HepG2 (cell line): Measurements from ENCODE around the gene NDRG3. TPM values are rescaled to one million over a fixed set of nuclear protein-coding genes. Genes with fewer than 3 reads are reported as not detected.

Experiments used
- ATAC-seq: fragments of 200-7000 bp; cut with Tn5 transposase; 3 replicates; pipeline ENCODE4 v1.9.1; 2020; ENCODE audit warnings: mild to moderate bottlenecking, moderate library complexity
- BruUV-seq: library from RNA; stranded (reverse); fragments of 400-500 nt; replicated peaks from 2 replicates; lab custom pipeline; 2021; lab: Mats Ljungman, UMichigan
- CTCF ChIA-PET: fragments of 300-600 bp; formaldehyde crosslinking; extraction: SDS; loops from one replicate; lab custom pipeline; 2021; ENCODE audit warnings: low total read pairs, inconsistent platforms, low intra/inter-chr PET ratio; lab: Yijun Ruan, JAX
- POLR2A ChIA-PET: fragments of 350-600 bp; sonication (Branson Sonifier 250); formaldehyde crosslinking; loops from one replicate; lab custom pipeline; 2020; ENCODE audit warnings: antibody characterized with exemption, inconsistent platforms; lab: Yijun Ruan, JAX
- DNase-seq: peaks from one replicate; pipeline ENCODE4 v3.0.0-alpha.2; 2015; ENCODE audit warnings: low spot score
- FAIRE-seq: peaks from 3 replicates; lab custom pipeline; 2011; peaks lifted over from hg19 to GRCh38; lab: Jason Lieb, UNC
- H2AFZ ChIP-seq: one replicate; pipeline ENCODE4 v1.6.1; 2011; ENCODE audit warnings: low read length, inconsistent platforms
- H3K27ac ChIP-seq: fragments of 300-600 bp; 3 replicates; pipeline ENCODE4 v1.8.0; 2011; ENCODE audit warnings: mixed run types, mild to moderate bottlenecking, mixed read lengths, low read length, inconsistent platforms; ENCODE audit not compliant: insufficient read depth; ENCODE audit errors: extremely low read length
- H3K27me3 ChIP-seq, 2 experiments: fragments of 200-600 bp in 1 of 2; 2 replicates in 1 of 2; 3 replicates in 1 of 2; pipeline versions ENCODE4 v1.6.0 to v1.8.0; 2011; ENCODE audit warnings: low read length in 2 of 2, mild to moderate bottlenecking in 2 of 2, moderate library complexity in 2 of 2, inconsistent platforms in 1 of 2; ENCODE audit not compliant: insufficient read depth in 2 of 2, control insufficient read depth in 1 of 2
- H3K36me3 ChIP-seq, 2 experiments: fragments of 200-600 bp in 1 of 2; replicated peaks in 1 of 2; 2 replicates in 1 of 2; 3 replicates in 1 of 2; pipeline versions ENCODE4 v1.5.1 to v1.8.0; 2011; ENCODE audit warnings: low read length in 2 of 2, inconsistent platforms in 1 of 2; ENCODE audit not compliant: insufficient read depth in 2 of 2, control insufficient read depth in 1 of 2
- H3K4me1 ChIP-seq: 2 replicates; pipeline ENCODE4 v1.5.1; 2012; ENCODE audit warnings: low read length, inconsistent platforms; ENCODE audit not compliant: insufficient read depth
- H3K4me2 ChIP-seq: 2 replicates; pipeline ENCODE4 v1.6.0; 2011; ENCODE audit warnings: low read depth, low read length, inconsistent platforms
- H3K4me3 ChIP-seq, 3 experiments: fragments of 200-600 bp in 1 of 3; sonication (generic), shearing (Covaris generic) in 1 of 3; replicated peaks in 1 of 3; 2 replicates each; pipeline ENCODE4 v1.5.1; 2011 to 2016; ENCODE audit warnings: low read length in 3 of 3, inconsistent platforms in 2 of 3, low read depth in 2 of 3, mild to moderate bottlenecking in 2 of 3, control low read depth in 1 of 3, mixed read lengths in 1 of 3; ENCODE audit not compliant: insufficient read depth in 1 of 3
- H3K79me2 ChIP-seq: one replicate; pipeline ENCODE4 v1.6.1; 2011; ENCODE audit warnings: low read length, inconsistent platforms; ENCODE audit not compliant: insufficient read depth
- H3K9ac ChIP-seq: 2 replicates; pipeline ENCODE4 v1.6.0; 2011; ENCODE audit warnings: mild to moderate bottlenecking, low read depth, low read length, inconsistent platforms; ENCODE audit not compliant: insufficient read depth
- H3K9me3 ChIP-seq: 2 replicates; pipeline ENCODE4 v1.5.1; 2012; ENCODE audit warnings: mild to moderate bottlenecking, low read length
- H4K20me1 ChIP-seq: 2 replicates; pipeline ENCODE4 v1.6.0; 2011; ENCODE audit warnings: inconsistent platforms, mild to moderate bottlenecking, low read length, moderate library complexity; ENCODE audit not compliant: insufficient read depth
- ARID2 ChIP-seq: sonication (generic); formaldehyde crosslinking; IDR thresholded peaks from 2 replicates; pipeline ENCODE4 v1.8.1; 2022; ENCODE audit warnings: mild to moderate bottlenecking, missing genetic modification reagents, borderline replicate concordance
- ELF3 ChIP-seq: IDR thresholded peaks from 2 replicates; pipeline ENCODE4 v1.6.1; 2016; ENCODE audit warnings: missing genetic modification reagents, missing compliant biosample characterization
- FOXA3 ChIP-seq: IDR thresholded peaks from 2 replicates; pipeline ENCODE4 v1.6.1; 2016; ENCODE audit warnings: missing genetic modification reagents, missing compliant biosample characterization
- GFI1 ChIP-seq: sonication (generic); formaldehyde crosslinking; IDR thresholded peaks from 2 replicates; pipeline ENCODE4 v1.5.0; 2020; ENCODE audit warnings: missing genetic modification reagents, mild to moderate bottlenecking, borderline replicate concordance
- NCOA5 ChIP-seq: sonication (generic); formaldehyde crosslinking; IDR thresholded peaks from 2 replicates; pipeline ENCODE4 v1.4.0; 2020; ENCODE audit warnings: missing genetic modification reagents
- RBAK ChIP-seq: sonication (generic); formaldehyde crosslinking; IDR thresholded peaks from 2 replicates; pipeline ENCODE4 v1.5.1; 2020; ENCODE audit warnings: mild to moderate bottlenecking, missing genetic modification reagents
- RFXAP ChIP-seq: sonication (generic); formaldehyde crosslinking; IDR thresholded peaks from 2 replicates; pipeline ENCODE4 v1.4.0; 2020; ENCODE audit warnings: missing genetic modification reagents, borderline replicate concordance
- ZBTB21 ChIP-seq: sonication (generic); formaldehyde crosslinking; IDR thresholded peaks from 2 replicates; pipeline ENCODE4 v1.4.0; 2020; ENCODE audit warnings: missing genetic modification reagents
- ZBTB33 ChIP-seq: sonication (generic); formaldehyde crosslinking; IDR thresholded peaks from 2 replicates; pipeline ENCODE4 v1.4.0; 2020; ENCODE audit warnings: missing genetic modification reagents
- ZNF564 ChIP-seq: sonication (generic); formaldehyde crosslinking; IDR thresholded peaks from 2 replicates; pipeline ENCODE4 v1.8.1; 2023; ENCODE audit warnings: mild to moderate bottlenecking, missing genetic modification reagents
- ZNF629 ChIP-seq: sonication (generic); formaldehyde crosslinking; conservative IDR thresholded peaks from 2 replicates; pipeline ENCODE4 v1.5.0; 2020; ENCODE audit warnings: missing genetic modification reagents
- ZNF672 ChIP-seq: sonication (generic); formaldehyde crosslinking; IDR thresholded peaks from 2 replicates; pipeline ENCODE4 v1.8.1; 2022; ENCODE audit warnings: missing genetic modification reagents
- ZNF687 ChIP-seq: sonication (generic); formaldehyde crosslinking; IDR thresholded peaks from 2 replicates; pipeline ENCODE4 v1.5.1; 2020; ENCODE audit warnings: mild to moderate bottlenecking, missing genetic modification reagents, moderate library complexity
- WGBS: methylation state at CpG from one replicate; pipeline ENCODE4 v1.1.6; 2017; ENCODE audit warnings: low lambda C conversion rate; 5-methylcytosine and 5-hydroxymethylcytosine counted together
- in situ Hi-C: cut with HindIII; loops from 2 replicates; pipeline ENCODE4 v1.10.0; 2017; ENCODE audit warnings: low pct_unique_long_range_greater_than_20kb; ENCODE audit not compliant: extremely low pct_ligation_motif_present
- intact Hi-C: fragments of 100-400 bp; cut with micrococcal nuclease; formaldehyde crosslinking; loops from one replicate; pipeline ENCODE4 v1.10.0; 2022; ENCODE audit not compliant: unreplicated experiment
- polyA plus RNA-seq, 8 experiments: library from polyadenylated mRNA; depleted of rRNA in 3 of 8; stranded (reverse) in 7 of 8; unstranded in 1 of 8; fragments of >200 nt; fragmentation: Illumina TruSeq in 4 of 8; extraction: Trizol in 4 of 8; gene quantifications; 2 replicates each; pipeline versions ENCODE4 v1.2.1 to v1.2.3, GENCODE V29; 2011 to 2016; ENCODE audit warnings: low read depth in 4 of 8, missing spikeins in 1 of 8, mixed read lengths in 1 of 8; ENCODE audit not compliant: insufficient read depth in 1 of 8
- total RNA-seq, 5 experiments: library from RNA; depleted of rRNA; stranded (reverse); fragments of >200 nt; fragmentation: Illumina TruSeq; extraction: Trizol; gene quantifications; 2 replicates each; pipeline ENCODE4 v1.2.3, GENCODE V29; 2016; ENCODE audit warnings: low read depth in 1 of 5
- TF ChIP-seq, protein P1 (sequence below): IDR thresholded peaks from 2 replicates; pipeline ENCODE4 v1.6.1; 2018; ENCODE audit warnings: missing genetic modification reagents

NDRG3 gene
- total and polyA plus RNA-seq, 2 of the 13 experiments (the other 11 are each of a cell fraction or from before 2014, with no cell fraction given): 36.0 to 40.5 TPM

- TF ChIP-seq ZNF687 (CRISPR knock-in tag) (peak; percentile 15; the same call in 1 of the 2 replicates), ZNF672 (CRISPR knock-in tag) (no peak), NCOA5 (CRISPR knock-in tag) (no peak), ZNF629 (CRISPR knock-in tag) (peak; percentile 49; the same call in 1 of the 2 replicates)
Observed at GRCh38 chr20:36629719-36630681, 115.9 kb downstream of the NDRG3 start (continued).

DNA sequence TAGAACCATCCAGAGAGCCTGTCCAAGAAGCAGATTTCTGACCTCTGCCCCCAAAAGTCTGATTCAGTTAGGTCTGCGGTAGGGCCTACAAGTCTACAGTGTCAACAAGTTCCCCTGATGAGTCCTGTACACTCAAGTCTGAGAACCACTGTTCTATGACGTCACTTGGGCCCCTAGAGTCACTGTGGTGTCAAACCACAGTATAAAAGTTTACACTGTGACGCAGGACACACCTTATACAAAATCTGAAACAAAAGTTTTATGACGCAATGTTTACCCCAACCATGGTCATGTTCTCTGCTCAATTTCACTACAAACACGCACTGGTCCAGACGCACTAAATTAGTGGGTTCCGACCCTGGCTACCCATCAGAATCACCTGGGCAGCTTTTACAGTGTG is 117.8 kb downstream of the NDRG3 start:
- H3K27me3 ChIP-seq: no peaks in the 10 kb centered on the region
- H2AFZ ChIP-seq: no peak overlapping the region
- POLR2A ChIA-PET: interaction anchor here (0.9 to 2.4 kb wide), 4 partner anchors 11 to 118 kb away, joined by 3 to 11 read pairs (median 3); partner anchors contain the start of genes NDRG3 and RAB5IF
- H4K20me1 ChIP-seq: no peaks in the 10 kb centered on the region
- DNase-seq: peak; percentile 60
- no peak overlapping the region for H3K27ac ChIP-seq
- H3K9me3 ChIP-seq: no peaks in the 10 kb centered on the region
- H3K4me3 ChIP-seq: no peak overlapping the region
- no peak for FAIRE-seq
- peaks cover 48% of the 10 kb centered on the region for H3K4me1 ChIP-seq
- H3K79me2 ChIP-seq: no peaks in the 10 kb centered on the region
- ATAC-seq: no peak
- BruUV-seq: no TSS peak
- no peak overlapping the region for H3K4me2 ChIP-seq
- in situ Hi-C loops (no loop called here), intact Hi-C loops (no loop called here)
- no peaks in the 10 kb centered on the region for H3K36me3 ChIP-seq
- H3K9ac ChIP-seq: no peak overlapping the region
- WGBS: 68% methylated on average over 7 of the region's 7 CpGs
- CTCF ChIA-PET: no interaction called here
- TF ChIP-seq, protein P1, sequence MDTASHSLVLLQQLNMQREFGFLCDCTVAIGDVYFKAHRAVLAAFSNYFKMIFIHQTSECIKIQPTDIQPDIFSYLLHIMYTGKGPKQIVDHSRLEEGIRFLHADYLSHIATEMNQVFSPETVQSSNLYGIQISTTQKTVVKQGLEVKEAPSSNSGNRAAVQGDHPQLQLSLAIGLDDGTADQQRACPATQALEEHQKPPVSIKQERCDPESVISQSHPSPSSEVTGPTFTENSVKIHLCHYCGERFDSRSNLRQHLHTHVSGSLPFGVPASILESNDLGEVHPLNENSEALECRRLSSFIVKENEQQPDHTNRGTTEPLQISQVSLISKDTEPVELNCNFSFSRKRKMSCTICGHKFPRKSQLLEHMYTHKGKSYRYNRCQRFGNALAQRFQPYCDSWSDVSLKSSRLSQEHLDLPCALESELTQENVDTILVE: no peak
- peak; percentile 13; the same call in 1 of the 2 replicates for TF ChIP-seq GFI1
- no peak for TF ChIP-seq RFXAP
- TF ChIP-seq RBAK (CRISPR knock-in tag): no peak
- no peak for TF ChIP-seq ZBTB33 (CRISPR knock-in tag)
- no peak for TF ChIP-seq ZNF564
- no peak for TF ChIP-seq ARID2 (CRISPR knock-in tag)
- TF ChIP-seq ZBTB21 (CRISPR knock-in tag): peak; percentile 97
- TF ChIP-seq FOXA3 (CRISPR knock-in tag): peak; percentile 33
- no peak for TF ChIP-seq ELF3
